Spleen (tissue), 11 donors: ENCODE data around the gene BCAR3. TPM values are rescaled to one million over a fixed set of nuclear protein-coding genes. Genes with fewer than 3 reads are reported as not detected.

Experiments
- DNase-seq: peaks from one replicate; pipeline ENCODE4 v3.0.0-alpha.2; 2020
- H3K27ac ChIP-seq, 8 donors: fragments of 200-600 bp; sonication (generic) in 7 of 8; 1 replicate in 4 of 8; 2 replicates in 4 of 8; pipeline versions ENCODE4 v1.5.0 to v1.8.0; 2016 to 2021; ENCODE audit warnings: inconsistent platforms in 4 of 8, mild to moderate bottlenecking in 4 of 8, moderate library complexity in 1 of 8
- H3K27me3 ChIP-seq, 7 donors: fragments of 200-600 bp; sonication (generic) in 6 of 7; replicated peaks in 1 of 7; 1 replicate in 4 of 7; 2 replicates in 3 of 7; pipeline versions ENCODE4 v1.5.0 to v1.8.0; 2016 to 2021; ENCODE audit warnings: inconsistent platforms in 3 of 7, mild to moderate bottlenecking in 1 of 7
- H3K36me3 ChIP-seq, 6 donors: fragments of 200-600 bp; sonication (generic) in 5 of 6; 1 replicate in 4 of 6; 2 replicates in 2 of 6; pipeline versions ENCODE4 v1.5.0 to v1.8.0; 2016 to 2021; ENCODE audit warnings: inconsistent platforms in 2 of 6
- H3K4me1 ChIP-seq, 6 donors: fragments of 200-600 bp; sonication (generic) in 5 of 6; 1 replicate in 3 of 6; 2 replicates in 3 of 6; pipeline versions ENCODE4 v1.5.0 to v1.8.0; 2016 to 2021; ENCODE audit warnings: inconsistent platforms in 3 of 6
- H3K4me3 ChIP-seq, 8 donors: fragments of 200-600 bp; sonication (generic) in 7 of 8; 1 replicate in 4 of 8; 2 replicates in 4 of 8; pipeline versions ENCODE4 v1.5.0 to v1.8.0; 2016 to 2021; ENCODE audit warnings: inconsistent platforms in 4 of 8, mild to moderate bottlenecking in 4 of 8, moderate library complexity in 2 of 8
- H3K9me3 ChIP-seq, 8 donors: fragments of 200-600 bp; sonication (generic) in 7 of 8; 1 replicate in 4 of 8; 2 replicates in 4 of 8; pipeline versions ENCODE4 v1.5.0 to v1.8.0; 2016 to 2021; ENCODE audit warnings: inconsistent platforms in 4 of 8
- POLR2A ChIP-seq, 3 donors: fragments of 450-650 bp; IDR thresholded peaks; one replicate each; pipeline ENCODE4 v1.5.1; 2017; ENCODE audit warnings: antibody characterized with exemption in 3 of 3, mild to moderate bottlenecking in 1 of 3
- POLR2AphosphoS5 ChIP-seq, 3 donors: sonication (generic); formaldehyde crosslinking; IDR thresholded peaks; one replicate each; pipeline ENCODE4 v1.5.1; 2017; ENCODE audit warnings: antibody characterized with exemption in 3 of 3
- WGBS, 5 donors: extraction: QIAGEN DNeasy Blood & Tissue Kit in 3 of 5; methylation state at CpG; one replicate each; pipeline versions ENCODE4 v1.1.5 to v1.1.7; 2013 to 2018; 5-methylcytosine and 5-hydroxymethylcytosine counted together
- intact Hi-C: fragments of 100-400 bp; cut with DNase I; formaldehyde crosslinking; loops from one replicate; pipeline ENCODE4 v1.15.0; 2023; ENCODE audit warnings: low total_unique reads
- polyA plus RNA-seq, 3 donors: library from polyadenylated mRNA; stranded (reverse); fragments of 200-250 nt; gene quantifications; one replicate each; pipeline ENCODE4 v1.2.1, GENCODE V29; 2013
- total RNA-seq, 7 donors: library from RNA; depleted of rRNA in 3 of 7; stranded (reverse); fragments of >200 nt in 3 of 7; fragmentation: NEBNext Ultra II Directional in 4 of 7; extraction: Animal tissue kit (Norgen Biotek cat#: 25700) in 4 of 7; gene quantifications; one replicate each; pipeline versions ENCODE4 v1.1.0 to v1.2.1, GENCODE V29; 2016 to 2021
- TF ChIP-seq, protein P1 (sequence below), 11 experiments: fragments of 200-600 bp in 7 of 11; fragments of 450-650 bp in 4 of 11; sonication (generic) in 4 of 11; IDR thresholded peaks in 8 of 11; conservative IDR thresholded peaks in 3 of 11; 1 replicate in 7 of 11; 2 replicates in 4 of 11; pipeline versions ENCODE4 v1.4.0 to v1.8.0; 2016 to 2021; ENCODE audit warnings: antibody characterized with exemption in 11 of 11, inconsistent platforms in 4 of 11, mild to moderate bottlenecking in 1 of 11
- donor health status: healthy with polysubstance abuse.
- donor health status: DM: no; HTN: no; CAD: no; lungs with moderate emphysema.
- donor health status: DM: no; HTN: no; CAD: no.
- donor health status: Bipolar disorder and iron deficiency.
- donor health status: healthy.
- donor health status: DM: no; HTN: no; CAD: no.
- donor health status: DM: yes; HTN: yes; CAD: no.

Gene BCAR3
- total and polyA plus RNA-seq, 10 donors, result 3.5 to 18.0 (median 11.8) TPM

DNA sequence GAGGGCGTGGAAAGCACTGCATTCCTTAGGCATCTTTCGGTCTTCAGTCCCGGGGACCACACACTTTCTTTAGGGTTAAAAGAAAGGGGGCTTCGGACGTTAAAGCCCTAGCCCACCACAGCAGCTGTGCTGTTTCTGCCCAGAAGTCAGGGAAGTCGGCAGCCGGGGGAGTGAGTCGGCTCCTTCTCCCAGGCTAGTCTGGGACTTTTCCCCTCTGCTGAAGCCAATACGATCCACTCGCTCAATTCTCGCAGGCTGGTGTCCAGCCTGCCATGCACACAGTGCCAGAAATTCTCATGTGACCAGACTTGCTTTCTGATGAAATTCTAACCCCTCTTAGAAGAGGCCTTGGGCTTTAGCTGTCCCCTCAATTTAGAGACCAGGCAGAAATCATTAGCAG lies 67.7 kb downstream of the BCAR3 start:
- peaks cover 0 to 44% (median 24%) of the 10 kb centered on the region in 6 donors for H3K4me1 ChIP-seq
- H3K36me3 ChIP-seq, result no peaks in the 10 kb centered on the region
- H3K27me3 ChIP-seq, result no peaks in the 10 kb centered on the region
- WGBS, 5 donors, result 75 to 90% (median 86%) methylated on average over 11 of the region's 11 CpGs
- H3K9me3 ChIP-seq, result no peaks in the 10 kb centered on the region
- peak overlapping the region in 4 of 8 donors; percentile 5 to 35 (median 20) for H3K4me3 ChIP-seq
- intact Hi-C loops, result no loop called here
- no peak for TF ChIP-seq POLR2A (IDR thresholded peaks at IDR 0.05)
- TF ChIP-seq, protein P1, sequence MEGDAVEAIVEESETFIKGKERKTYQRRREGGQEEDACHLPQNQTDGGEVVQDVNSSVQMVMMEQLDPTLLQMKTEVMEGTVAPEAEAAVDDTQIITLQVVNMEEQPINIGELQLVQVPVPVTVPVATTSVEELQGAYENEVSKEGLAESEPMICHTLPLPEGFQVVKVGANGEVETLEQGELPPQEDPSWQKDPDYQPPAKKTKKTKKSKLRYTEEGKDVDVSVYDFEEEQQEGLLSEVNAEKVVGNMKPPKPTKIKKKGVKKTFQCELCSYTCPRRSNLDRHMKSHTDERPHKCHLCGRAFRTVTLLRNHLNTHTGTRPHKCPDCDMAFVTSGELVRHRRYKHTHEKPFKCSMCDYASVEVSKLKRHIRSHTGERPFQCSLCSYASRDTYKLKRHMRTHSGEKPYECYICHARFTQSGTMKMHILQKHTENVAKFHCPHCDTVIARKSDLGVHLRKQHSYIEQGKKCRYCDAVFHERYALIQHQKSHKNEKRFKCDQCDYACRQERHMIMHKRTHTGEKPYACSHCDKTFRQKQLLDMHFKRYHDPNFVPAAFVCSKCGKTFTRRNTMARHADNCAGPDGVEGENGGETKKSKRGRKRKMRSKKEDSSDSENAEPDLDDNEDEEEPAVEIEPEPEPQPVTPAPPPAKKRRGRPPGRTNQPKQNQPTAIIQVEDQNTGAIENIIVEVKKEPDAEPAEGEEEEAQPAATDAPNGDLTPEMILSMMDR (IDR thresholded peaks at IDR 0.05 in 8 of 11, conservative IDR thresholded peaks at IDR 0.05 in 3 of 11), result no peak
- peak in 1 of 3 donors; percentile 31 for TF ChIP-seq POLR2AphosphoS5 (IDR thresholded peaks at IDR 0.05)
- peak overlapping the region in 1 of 8 donors; percentile 19 for H3K27ac ChIP-seq
- DNase-seq, result no peak

DNA sequence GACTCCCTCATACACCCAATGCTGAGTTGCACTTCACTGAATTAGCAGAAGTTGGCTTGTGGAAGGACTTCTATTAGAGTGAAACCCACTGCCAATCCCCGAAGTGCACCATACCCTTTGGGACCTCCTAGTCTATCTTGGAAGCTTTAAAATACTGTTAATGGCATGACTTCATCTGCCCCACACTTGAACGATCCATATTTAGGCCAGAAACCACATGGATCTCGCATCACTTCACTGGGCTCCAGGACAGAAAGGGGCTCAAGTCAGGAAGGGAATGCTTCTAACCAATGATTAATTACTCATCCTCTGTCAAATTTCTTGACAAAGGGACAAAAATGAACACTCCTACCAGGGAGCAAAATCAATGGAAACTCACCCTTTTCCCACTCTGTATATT lies 69.1 kb downstream of the BCAR3 start:
- 66 to 84% (median 81%) methylated on average over 3 of the region's 3 CpGs for WGBS, 5 donors

DNA sequence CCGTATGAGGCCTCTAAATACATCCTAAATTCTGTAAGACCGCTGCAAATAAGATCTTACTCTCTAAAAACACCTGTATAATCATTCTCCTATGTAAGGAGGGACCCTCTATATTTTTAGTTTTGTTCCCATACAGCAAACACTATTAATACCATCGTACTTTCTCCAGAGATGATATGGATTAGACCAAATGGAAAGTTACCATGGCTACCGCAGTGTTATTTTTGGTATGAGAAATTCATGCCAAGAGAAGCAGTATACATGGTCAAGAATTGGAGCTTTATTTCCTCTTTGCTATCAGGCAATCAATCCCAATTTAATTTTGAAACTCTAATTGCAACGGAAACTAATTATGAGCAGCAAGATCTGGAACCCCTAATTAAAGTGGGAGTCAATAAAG lies 70.0 kb downstream of the BCAR3 start:
- Histone ChIP-seq H3K36me3 (no peaks in the 10 kb centered on the region), H3K9me3 (no peaks in the 10 kb centered on the region), H3K4me1 (peaks cover 0 to 41% (median 20%) of the 10 kb centered on the region in 6 donors), H3K4me3 (no peak overlapping the region), H3K27ac (no peak overlapping the region), H3K27me3 (no peaks in the 10 kb centered on the region)
- TF ChIP-seq POLR2A (IDR thresholded peaks at IDR 0.05) (no peak), POLR2AphosphoS5 (IDR thresholded peaks at IDR 0.05) (no peak)
- TF ChIP-seq, protein P1 (IDR thresholded peaks at IDR 0.05 in 8 of 11, conservative IDR thresholded peaks at IDR 0.05 in 3 of 11), result no peak
- intact Hi-C loops, result no loop called here
- 91 to 94% (median 92%) methylated on average over 5 of the region's 5 CpGs for WGBS, 5 donors
- no peak for DNase-seq

More for the DNA sequence above, 69.1 kb downstream of the BCAR3 start:
- Histone ChIP-seq H3K27me3 (no peaks in the 10 kb centered on the region), H3K9me3 (no peaks in the 10 kb centered on the region), H3K36me3 (no peaks in the 10 kb centered on the region), H3K27ac (no peak overlapping the region), H3K4me3 (no peak overlapping the region), H3K4me1 (peaks cover 0 to 49% (median 27%) of the 10 kb centered on the region in 6 donors)
- DNase-seq, result no peak
- intact Hi-C loops, result no loop called here
- TF ChIP-seq POLR2AphosphoS5 (IDR thresholded peaks at IDR 0.05) (no peak), POLR2A (IDR thresholded peaks at IDR 0.05) (no peak)
- TF ChIP-seq, protein P1 (IDR thresholded peaks at IDR 0.05 in 8 of 11, conservative IDR thresholded peaks at IDR 0.05 in 3 of 11), result no peak

DNA sequence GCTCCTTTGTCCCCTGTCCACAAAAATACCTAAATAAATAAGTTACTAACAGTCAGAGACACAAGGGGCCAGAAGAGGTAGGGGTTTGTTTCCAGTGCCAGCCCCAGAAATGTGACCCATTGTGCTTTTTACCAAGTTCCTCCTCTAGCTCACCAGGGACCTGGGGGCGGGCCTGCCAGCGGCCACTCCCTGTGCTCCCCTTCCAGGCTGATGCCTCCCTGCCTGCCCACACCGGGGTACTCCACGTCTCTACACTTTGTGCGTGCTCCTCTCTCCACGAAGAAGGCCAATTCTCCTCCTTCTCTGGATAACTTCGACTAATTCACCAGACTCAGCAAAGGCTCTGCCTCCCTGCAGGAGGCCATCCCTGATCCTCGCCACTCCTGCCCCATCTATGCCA lies 72.1 kb downstream of the BCAR3 start:
- intact Hi-C loops, result no loop called here
- H3K27me3 ChIP-seq, result no peaks in the 10 kb centered on the region
- no peak overlapping the region for H3K4me3 ChIP-seq
- H3K27ac ChIP-seq, result no peak overlapping the region
- H3K9me3 ChIP-seq, result no peaks in the 10 kb centered on the region
- DNase-seq, result no peak
- H3K4me1 ChIP-seq, result peaks cover 0 to 23% (median 6%) of the 10 kb centered on the region in 6 donors
- no peaks in the 10 kb centered on the region for H3K36me3 ChIP-seq
- 73 to 96% (median 94%) methylated on average over 8 of the region's 8 CpGs for WGBS, 5 donors
- TF ChIP-seq POLR2A (IDR thresholded peaks at IDR 0.05) (no peak), POLR2AphosphoS5 (IDR thresholded peaks at IDR 0.05) (no peak)
- TF ChIP-seq, protein P1 (IDR thresholded peaks at IDR 0.05 in 8 of 11, conservative IDR thresholded peaks at IDR 0.05 in 3 of 11), result no peak
